ENCODE results near the gene ART1. TPM values are rescaled to one million over a fixed set of nuclear protein-coding genes. Genes with fewer than 3 reads are reported as not detected.

ART1 gene
- total RNA-seq, 1 donor from 2014 or later: not detected

GRCh38 chr11:3674189-3674588, 29.3 kb downstream of the ART1 start:
- H3K27me3 ChIP-seq (ENCODE audit: insufficient read depth, low read length): no peaks in the 10 kb centered on the region
- peaks cover 54% of the 10 kb centered on the region for H3K36me3 ChIP-seq (ENCODE audit: insufficient read depth, low read length)
- H3K79me2 ChIP-seq (ENCODE audit: insufficient read depth, low read length): no peaks in the 10 kb centered on the region
- Mint-ChIP-seq H3K27me3 (ENCODE audit: low read depth, unreplicated experiment) (no peaks in the 10 kb centered on the region), H3K9me3 (ENCODE audit: unreplicated experiment) (peaks cover 1% of the 10 kb centered on the region), H3K27ac (ENCODE audit: unreplicated experiment) (peak overlapping the region; percentile 86), H3K36me3 (ENCODE audit: low read depth, unreplicated experiment) (peaks cover 38% of the 10 kb centered on the region), H3K4me3 (ENCODE audit: unreplicated experiment) (no peak overlapping the region), H3K4me1 (ENCODE audit: low read depth, unreplicated experiment) (peaks cover 9% of the 10 kb centered on the region)
- H3K4me1 ChIP-seq (ENCODE audit: insufficient read depth, low read length): peaks cover 9% of the 10 kb centered on the region
- peaks cover 26% of the 10 kb centered on the region for H4K20me1 ChIP-seq (ENCODE audit: insufficient read depth, low read length)
- peak overlapping the region; percentile 36 for H3K9ac ChIP-seq (ENCODE audit: low read length)
- FAIRE-seq (peak; percentile 66), DNase-seq (ENCODE audit: low read depth) (peak; percentile 89)
- H3K27ac ChIP-seq (ENCODE audit: low read depth, low read length): peak overlapping the region; percentile 72
- H3K4me2 ChIP-seq (ENCODE audit: low read length): peak overlapping the region; percentile 48
- TF ChIP-seq CTCF (IDR thresholded peaks at IDR 0.05; ENCODE audit: insufficient read depth, low read depth, low read length) (no peak), EZH2 (IDR thresholded peaks at IDR 0.05; ENCODE audit: insufficient read depth, low read length) (no peak)
- H2AFZ ChIP-seq (ENCODE audit: low read depth, low read length): no peak overlapping the region
- H3K4me3 ChIP-seq (ENCODE audit: insufficient read depth, low read depth, low read length): no peak overlapping the region
- no peaks in the 10 kb centered on the region for H3K9me3 ChIP-seq (ENCODE audit: insufficient read depth, low read depth, low read length)

GRCh38 chr11:3675971-3676370, 31.0 kb downstream of the ART1 start:
- H3K4me2 ChIP-seq (ENCODE audit: low read length): no peak overlapping the region
- H3K4me1 Mint-ChIP-seq (ENCODE audit: low read depth, unreplicated experiment): peaks cover 9% of the 10 kb centered on the region
- H3K4me1 ChIP-seq (ENCODE audit: insufficient read depth, low read length): peaks cover 9% of the 10 kb centered on the region
- no peaks in the 10 kb centered on the region for H3K79me2 ChIP-seq (ENCODE audit: insufficient read depth, low read length)
- H3K27me3 ChIP-seq (ENCODE audit: insufficient read depth, low read length): no peaks in the 10 kb centered on the region
- H4K20me1 ChIP-seq (ENCODE audit: insufficient read depth, low read length): peaks cover 26% of the 10 kb centered on the region
- H3K36me3 Mint-ChIP-seq (ENCODE audit: low read depth, unreplicated experiment): peaks cover 35% of the 10 kb centered on the region
- FAIRE-seq: no peak
- no peaks in the 10 kb centered on the region for H3K9me3 Mint-ChIP-seq (ENCODE audit: unreplicated experiment)
- no peak overlapping the region for H2AFZ ChIP-seq (ENCODE audit: low read depth, low read length)
- peaks cover 60% of the 10 kb centered on the region for H3K36me3 ChIP-seq (ENCODE audit: insufficient read depth, low read length)
- no peak overlapping the region for H3K27ac ChIP-seq (ENCODE audit: low read depth, low read length)
- no peaks in the 10 kb centered on the region for H3K27me3 Mint-ChIP-seq (ENCODE audit: low read depth, unreplicated experiment)
- no peak overlapping the region for H3K4me3 Mint-ChIP-seq (ENCODE audit: unreplicated experiment)
- H3K9me3 ChIP-seq (ENCODE audit: insufficient read depth, low read depth, low read length): no peaks in the 10 kb centered on the region
- no peak overlapping the region for H3K4me3 ChIP-seq (ENCODE audit: insufficient read depth, low read depth, low read length)
- TF ChIP-seq CTCF (IDR thresholded peaks at IDR 0.05; ENCODE audit: insufficient read depth, low read depth, low read length): no peak
- TF ChIP-seq EZH2 (IDR thresholded peaks at IDR 0.05; ENCODE audit: insufficient read depth, low read length): no peak
- no peak overlapping the region for H3K9ac ChIP-seq (ENCODE audit: low read length)
- DNase-seq (ENCODE audit: low read depth): no peak
- H3K27ac Mint-ChIP-seq (ENCODE audit: unreplicated experiment): no peak overlapping the region

- H2AFZ ChIP-seq (ENCODE audit: low read depth, low read length): no peak overlapping the region
- Mint-ChIP-seq H3K27me3 (ENCODE audit: low read depth, unreplicated experiment) (no peaks in the 10 kb centered on the region), H3K27ac (ENCODE audit: unreplicated experiment) (no peak overlapping the region), H3K4me3 (ENCODE audit: unreplicated experiment) (no peak overlapping the region), H3K9me3 (ENCODE audit: unreplicated experiment) (no peaks in the 10 kb centered on the region), H3K36me3 (ENCODE audit: low read depth, unreplicated experiment) (peaks cover 21% of the 10 kb centered on the region), H3K4me1 (ENCODE audit: low read depth, unreplicated experiment) (peaks cover 6% of the 10 kb centered on the region)
- no peaks in the 10 kb centered on the region for H3K27me3 ChIP-seq (ENCODE audit: insufficient read depth, low read length)
- peaks cover 66% of the 10 kb centered on the region for H3K36me3 ChIP-seq (ENCODE audit: insufficient read depth, low read length)
- TF ChIP-seq CTCF (IDR thresholded peaks at IDR 0.05; ENCODE audit: insufficient read depth, low read depth, low read length): no peak
- TF ChIP-seq EZH2 (IDR thresholded peaks at IDR 0.05; ENCODE audit: insufficient read depth, low read length): no peak
- no peak overlapping the region for H3K4me2 ChIP-seq (ENCODE audit: low read length)
- H3K4me3 ChIP-seq (ENCODE audit: insufficient read depth, low read depth, low read length): no peak overlapping the region
- no peaks in the 10 kb centered on the region for H3K79me2 ChIP-seq (ENCODE audit: insufficient read depth, low read length)
- H3K9ac ChIP-seq (ENCODE audit: low read length): no peak overlapping the region
- DNase-seq (ENCODE audit: low read depth): no peak
- H3K27ac ChIP-seq (ENCODE audit: low read depth, low read length): no peak overlapping the region
- H3K4me1 ChIP-seq (ENCODE audit: insufficient read depth, low read length): peaks cover 6% of the 10 kb centered on the region
- no peaks in the 10 kb centered on the region for H3K9me3 ChIP-seq (ENCODE audit: insufficient read depth, low read depth, low read length)
- no peak for FAIRE-seq
- peaks cover 17% of the 10 kb centered on the region for H4K20me1 ChIP-seq (ENCODE audit: insufficient read depth, low read length)
Measured at GRCh38 chr11:3679077-3679476, 34.1 kb downstream of the ART1 start.
